HG03571 (cell line): ENCODE data around the gene SBNO2.

Source experiments
- ATAC-seq: cut with Tn5 transposase; IDR thresholded peaks from one replicate; pipeline ENCODE4 v1.9.1; 2021; ENCODE audit not compliant: unreplicated experiment

SBNO2 gene

DNA sequence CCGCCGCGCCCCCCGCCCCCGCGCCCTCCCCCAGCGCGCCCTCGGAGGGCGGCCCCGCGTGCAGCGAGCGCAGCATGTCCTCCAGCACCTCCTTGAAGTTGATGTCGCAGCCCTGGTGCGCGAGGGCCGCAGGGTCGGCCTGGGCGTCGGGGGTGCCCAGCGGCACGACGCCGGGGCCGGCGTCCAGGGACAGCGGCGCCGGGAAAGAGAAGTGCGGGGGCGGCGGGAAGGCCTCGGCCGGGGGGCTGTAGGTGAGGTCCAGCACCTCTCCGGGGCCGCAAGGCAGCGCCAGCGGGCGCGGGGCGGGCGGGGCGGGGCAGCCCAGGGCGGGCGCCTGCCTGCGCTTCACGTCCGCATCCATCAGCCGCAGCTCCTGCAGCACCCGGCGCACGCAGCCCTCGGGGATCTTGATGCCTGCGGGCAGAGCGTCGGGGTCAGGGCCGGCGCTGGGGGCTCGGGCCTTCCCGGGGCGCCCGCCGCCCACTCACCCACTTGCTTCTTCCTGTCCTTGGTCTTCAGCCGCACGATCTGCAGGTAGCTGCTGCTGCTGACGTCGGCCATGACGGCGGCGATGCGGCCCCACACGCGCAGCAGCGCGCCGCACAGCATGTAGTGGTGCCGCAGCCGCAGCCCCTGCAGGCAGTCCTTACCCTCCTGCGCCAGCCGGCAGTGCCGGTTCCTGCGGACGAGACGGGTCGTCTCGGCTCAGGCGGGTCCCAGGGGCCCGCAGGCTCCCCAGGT lies 65.6 kb downstream of the SBNO2 start:
- ATAC-seq: no peak

DNA sequence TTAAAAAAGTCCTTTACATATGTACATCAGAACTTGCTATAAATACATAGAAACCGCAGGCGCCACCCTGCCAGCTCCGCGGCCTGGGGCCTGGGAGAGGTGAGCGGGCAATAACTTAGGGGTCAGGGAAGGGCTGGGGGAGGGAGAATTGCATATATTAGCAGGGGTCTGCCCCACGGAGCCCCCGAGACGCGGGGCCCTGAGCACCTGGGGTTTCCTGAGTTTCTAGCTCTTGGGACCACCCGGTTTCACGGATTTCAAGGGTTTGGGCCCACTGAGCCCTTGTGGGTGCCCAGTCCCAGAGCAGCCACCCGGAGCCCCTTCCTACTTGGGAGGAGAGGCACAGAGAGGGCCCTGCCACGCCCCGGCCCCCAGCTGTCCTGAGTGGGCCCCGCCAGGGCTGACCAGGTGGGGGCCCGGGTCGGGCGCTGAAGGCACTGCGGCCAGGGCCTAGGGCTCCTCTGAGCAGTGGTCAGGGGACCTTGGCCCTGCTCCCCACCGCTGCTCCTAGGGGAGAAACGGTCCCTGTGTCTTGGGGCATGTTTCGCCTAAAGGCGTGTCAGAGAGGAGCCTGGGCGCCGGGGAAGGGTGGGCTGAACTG lies 66.3 kb downstream of the SBNO2 start:
- no peak for ATAC-seq

DNA sequence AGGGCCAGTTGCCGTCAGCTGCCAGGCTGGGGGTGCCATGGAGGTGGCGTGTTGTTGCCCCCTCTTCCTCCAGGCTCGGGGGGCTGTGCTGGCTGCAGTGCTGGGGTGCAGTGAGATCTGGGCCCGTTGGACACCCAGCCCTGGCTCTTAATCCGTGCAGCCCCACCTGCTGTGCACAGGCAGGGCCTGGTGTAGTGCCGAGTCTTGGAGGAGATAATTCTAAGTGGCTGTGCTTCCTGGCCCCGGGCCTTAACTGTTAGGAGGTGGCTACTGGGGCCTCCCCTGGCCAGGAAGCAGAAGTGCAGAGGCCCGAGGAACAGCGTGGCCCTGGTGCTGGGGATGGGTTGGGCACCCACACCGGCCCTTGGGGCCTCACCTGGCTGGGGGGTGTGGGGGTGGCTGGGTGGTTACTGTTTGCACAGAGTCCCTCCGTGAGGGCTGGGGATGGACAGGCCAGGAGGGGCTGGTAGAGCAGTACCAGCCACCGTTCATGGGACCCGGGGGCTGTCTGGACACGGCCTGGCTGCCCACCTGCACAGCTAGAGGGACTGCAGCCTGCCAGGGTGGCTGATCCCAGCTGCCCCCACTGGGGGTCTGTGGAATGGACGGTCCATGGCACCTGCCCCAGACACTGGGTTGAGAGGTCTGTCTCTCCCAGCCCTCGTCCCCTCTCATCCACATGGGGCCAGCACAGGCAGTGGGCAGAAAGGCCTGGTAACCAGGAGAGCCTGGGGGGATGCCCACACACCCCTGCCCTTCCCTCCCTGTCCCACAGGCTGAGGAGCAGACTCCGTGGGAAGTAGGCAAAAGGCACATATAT lies 67.0 kb downstream of the SBNO2 start:
- no peak for ATAC-seq

DNA sequence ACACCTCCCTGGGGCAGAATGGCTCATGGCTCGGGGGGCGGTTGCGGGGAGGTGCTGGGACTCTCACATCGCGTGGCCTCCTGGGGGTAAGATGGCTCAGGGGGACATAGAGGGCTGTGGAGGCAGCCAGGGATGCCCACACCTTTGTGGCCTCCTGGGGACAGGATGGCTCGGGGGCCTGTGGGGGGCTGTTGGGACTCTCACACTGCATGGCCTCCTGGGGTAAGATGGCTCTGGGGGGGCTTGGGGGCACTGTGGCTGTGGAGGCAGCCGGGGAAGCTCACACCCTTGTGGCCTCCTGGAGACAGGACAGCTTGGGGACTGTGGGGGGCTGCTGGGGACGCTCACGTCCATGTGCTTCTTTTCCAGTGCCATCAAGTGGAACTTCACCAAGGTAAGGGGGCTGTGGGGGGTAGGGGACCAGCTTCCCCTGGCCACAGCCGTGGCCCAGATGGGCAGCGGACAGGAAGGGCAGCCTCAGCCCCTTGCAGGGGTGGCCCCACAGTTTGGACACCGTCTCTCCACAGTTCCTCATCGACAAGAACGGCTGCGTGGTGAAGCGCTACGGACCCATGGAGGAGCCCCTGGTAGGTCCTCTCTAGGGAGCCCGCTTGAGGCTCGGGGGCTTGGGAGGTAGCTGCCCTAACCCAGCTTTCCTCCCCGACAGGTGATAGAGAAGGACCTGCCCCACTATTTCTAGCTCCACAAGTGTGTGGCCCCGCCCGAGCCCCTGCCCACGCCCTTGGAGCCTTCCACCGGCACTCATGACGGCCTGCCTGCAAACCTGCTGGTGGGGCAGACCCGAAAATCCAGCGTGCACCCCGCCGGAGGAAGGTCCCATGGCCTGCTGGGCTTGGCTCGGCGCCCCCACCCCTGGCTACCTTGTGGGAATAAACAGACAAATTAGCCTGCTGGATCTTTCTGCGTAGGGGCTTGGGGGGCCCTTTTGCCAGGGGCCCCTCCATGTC lies 67.9 kb downstream of the SBNO2 start:
- ATAC-seq: no peak

DNA sequence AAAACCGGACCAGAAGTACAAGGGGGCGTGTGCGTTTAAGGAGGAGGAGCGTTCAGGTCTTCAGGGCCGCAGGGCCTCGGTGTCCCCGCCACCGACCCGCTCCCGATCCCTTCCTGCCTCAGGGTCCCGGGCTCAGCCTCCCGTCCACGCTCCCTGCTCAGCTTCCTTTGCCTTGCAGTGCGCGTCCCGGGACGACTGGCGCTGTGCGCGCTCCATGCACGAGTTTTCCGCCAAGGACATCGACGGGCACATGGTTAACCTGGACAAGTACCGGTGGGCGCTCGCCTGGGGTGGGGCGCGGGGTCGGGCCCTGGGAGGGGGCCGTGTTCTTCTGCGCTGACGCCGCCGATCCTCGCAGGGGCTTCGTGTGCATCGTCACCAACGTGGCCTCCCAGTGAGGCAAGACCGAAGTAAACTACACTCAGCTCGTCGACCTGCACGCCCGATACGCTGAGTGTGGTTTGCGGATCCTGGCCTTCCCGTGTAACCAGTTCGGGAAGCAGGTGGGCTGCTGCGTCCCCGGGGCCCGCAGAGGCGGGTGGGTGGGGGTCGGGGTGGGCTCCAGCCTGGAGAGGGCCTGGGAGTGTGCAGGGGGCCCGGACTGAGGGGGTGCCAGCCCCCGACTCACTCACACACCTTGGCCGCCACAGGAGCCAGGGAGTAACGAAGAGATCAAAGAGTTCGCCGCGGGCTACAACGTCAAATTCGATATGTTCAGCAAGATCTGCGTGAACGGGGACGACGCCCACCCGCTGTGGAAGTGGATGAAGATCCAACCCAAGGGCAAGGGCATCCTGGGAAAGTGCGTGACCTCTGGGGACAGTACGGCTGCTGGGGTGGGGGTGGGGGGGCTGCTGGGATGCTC lies 68.8 kb downstream of the SBNO2 start:
- no peak for ATAC-seq

DNA sequence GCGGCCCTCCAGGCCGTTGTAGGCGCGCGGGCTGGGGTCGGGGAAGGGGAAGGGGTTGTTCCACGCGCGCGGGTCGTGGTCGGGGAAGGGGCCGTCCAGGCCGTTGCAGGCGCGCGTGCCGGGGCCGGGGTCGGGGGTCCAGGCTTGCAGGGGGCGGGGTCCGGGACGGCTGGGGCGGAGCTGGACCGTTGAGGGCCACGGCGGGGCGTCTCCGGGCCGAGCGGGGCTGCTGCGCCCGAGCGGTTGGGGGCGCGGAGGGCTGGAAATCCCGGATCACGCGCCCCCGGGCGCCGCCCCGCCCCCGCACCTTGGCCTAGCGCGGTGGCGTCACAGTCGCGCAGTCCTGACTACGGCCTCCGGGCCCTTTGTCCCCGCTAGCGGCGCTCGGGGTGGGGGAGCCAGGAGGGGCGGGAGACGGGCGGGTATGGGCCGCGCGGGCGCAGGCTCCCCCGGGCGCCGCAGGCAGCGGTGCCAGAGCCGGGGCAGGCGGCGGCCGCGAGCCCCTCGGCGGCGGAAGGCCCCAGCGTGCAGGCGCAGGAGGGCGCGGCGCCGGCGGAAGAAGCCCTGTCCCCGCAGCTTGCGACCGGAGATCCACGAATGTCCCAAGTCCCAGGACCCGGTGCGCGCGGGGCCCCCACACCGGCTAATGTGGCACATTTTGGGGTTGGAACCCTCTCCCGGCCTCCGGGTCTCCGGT lies 69.6 kb downstream of the SBNO2 start:
- ATAC-seq: peak; percentile 31

DNA sequence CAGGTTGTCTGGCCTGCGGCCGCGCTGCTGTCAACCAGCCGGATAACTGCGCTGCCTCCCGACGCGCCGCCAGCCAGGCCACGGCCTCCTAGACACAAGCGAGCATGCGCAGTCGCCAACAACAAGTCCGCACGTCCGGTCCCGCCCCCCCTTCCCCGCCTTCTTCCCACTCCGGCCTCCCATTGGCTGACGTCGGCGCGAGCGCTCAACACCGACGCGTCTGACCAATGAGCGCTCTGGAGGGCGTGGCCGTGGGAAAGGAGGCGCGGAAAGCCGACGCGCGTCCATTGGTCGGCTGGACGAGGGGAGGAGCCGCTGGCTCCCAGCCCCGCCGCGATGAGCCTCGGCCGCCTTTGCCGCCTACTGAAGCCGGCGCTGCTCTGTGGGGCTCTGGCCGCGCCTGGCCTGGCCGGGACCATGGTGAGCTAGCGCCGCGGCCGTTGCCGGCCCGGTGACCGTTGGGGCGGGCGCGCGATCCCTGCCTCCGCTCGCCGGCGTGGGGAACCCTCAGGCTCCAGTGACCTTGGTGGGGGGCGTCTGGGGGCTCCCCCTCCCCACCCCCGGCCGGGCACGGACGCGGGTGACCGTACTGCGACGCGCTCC lies 70.3 kb downstream of the SBNO2 start, which contains the start of gene GPX4:
Gene GPX4, plus strand, starts transcription at position 287 of the 603 bp plus-strand sequence. Its CDS starts 50 bp downstream, at position 337.
- peak; percentile 54 for ATAC-seq

DNA sequence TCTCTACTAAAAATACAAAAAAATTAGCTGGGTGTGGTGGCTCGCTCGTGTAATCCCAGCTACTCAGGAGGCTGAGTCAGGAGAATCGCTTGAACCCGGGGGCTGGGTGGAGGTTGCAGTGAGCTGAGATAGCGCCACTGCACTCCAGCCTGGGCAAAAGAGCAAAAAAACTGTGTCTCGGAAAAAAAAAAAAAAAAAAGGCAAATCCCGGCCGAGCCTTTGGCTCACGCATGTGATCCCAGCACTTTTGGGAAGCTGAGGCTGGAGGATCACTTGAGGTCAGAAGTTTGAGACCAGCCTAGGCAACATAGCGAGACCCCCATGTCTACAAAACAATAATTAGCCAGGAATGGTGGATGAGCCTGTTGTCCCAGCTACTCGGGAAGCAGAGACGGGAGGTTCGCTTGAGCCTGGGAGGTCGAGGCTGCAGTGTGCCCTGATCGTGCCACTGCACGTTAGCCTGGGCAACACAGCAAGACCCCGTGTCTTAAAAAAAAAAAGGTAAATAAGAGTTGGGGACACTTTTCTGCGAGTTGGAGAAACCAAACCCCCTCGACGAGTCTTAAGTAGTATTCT lies 70.8 kb downstream of the SBNO2 start:
- no peak for ATAC-seq

DNA sequence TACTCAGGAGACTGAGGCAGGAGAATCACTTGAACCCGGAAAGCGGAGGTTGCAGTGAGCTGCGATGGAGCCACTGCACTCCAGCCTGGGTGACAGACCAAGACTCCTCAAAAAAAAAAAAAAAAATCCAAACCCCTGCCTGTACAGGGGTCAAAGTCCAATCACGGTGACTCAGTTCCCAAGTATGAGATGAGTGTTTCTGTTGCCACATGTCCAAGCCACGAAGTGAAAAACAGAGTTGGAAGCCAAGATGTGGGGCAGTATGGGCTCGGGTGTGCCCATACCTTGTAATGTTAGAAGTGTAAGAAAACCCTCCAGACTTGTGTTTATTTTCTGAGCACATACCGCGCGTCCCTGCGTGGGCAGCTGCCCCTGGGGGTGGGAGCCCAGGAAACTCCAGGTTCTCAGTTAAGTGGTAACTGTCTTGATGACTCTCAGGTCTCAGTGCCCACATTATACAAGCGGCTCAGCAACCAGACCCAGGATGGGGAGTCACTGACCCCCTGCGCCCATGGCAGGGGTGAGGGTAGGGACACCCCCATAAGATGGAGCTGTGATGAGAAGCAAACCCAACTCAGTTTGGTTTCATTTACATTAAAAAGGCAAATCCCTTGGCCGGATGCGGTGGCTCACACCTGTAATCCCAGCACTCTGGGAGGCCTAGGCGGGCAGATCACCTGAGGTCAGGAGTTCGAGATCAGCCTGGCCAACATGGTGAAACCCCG lies 71.5 kb downstream of the SBNO2 start:
- no peak for ATAC-seq

DNA sequence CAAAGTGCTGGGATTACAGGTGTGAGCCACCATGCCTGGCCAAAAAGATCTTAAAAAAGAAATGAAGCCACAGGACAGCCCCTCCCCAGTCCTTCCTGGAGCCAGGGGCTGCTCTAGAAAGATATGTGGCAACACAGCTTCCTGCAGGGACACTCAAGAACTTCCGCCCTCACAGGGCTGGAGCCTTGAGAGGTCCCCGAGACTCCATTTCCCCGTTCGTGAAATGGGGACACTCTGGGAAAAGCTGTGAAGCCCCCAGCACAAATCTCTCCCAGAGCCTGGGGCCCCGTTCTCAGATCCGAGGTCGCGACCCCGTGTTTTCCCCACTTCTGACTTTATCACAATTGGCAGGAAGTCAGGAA lies 72.8 kb downstream of the SBNO2 start:
- no peak for ATAC-seq

DNA sequence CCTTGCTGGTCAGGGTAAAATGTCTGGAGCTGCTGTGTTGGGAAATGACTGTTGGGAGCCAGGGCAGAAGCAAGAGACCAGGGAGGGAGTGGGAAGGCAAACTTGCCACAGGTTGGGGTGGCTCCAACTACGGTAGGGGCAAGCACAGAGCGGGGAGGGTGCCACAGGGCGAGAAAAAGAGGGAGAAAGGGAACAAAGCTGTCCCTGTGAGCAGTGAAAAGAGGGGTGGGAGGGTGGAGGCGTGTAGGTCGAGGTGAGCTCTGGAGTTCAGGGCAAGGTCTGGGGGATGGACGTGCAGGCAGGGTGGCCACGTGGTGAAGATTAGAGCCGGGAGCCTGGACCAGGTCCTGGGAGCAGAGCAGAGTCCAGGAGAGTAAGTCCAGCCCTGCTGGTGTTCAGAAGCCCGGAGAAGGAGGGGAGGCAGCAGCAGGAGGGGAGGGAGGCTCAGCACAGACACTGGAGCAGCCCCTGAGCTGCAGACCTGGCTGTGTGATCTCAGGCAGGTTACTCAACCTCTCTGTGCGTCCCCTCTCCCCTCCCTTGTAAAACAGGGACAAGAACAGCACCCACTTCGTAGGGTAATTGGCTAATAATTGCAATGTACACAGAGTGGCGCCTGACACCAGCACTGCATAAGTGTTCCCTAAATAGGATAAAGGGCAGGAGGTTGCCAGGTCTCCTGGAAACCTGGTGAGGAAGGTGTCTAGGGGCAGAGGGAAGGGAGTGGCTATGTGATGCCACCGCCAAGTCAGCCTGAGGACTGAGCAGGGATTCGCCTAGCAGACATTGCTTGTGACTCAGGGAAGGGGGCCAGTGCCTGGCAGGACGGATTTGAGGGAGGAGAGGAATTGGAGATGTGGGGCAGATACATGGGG lies 75.7 kb downstream of the SBNO2 start:
- no peak for ATAC-seq

DNA sequence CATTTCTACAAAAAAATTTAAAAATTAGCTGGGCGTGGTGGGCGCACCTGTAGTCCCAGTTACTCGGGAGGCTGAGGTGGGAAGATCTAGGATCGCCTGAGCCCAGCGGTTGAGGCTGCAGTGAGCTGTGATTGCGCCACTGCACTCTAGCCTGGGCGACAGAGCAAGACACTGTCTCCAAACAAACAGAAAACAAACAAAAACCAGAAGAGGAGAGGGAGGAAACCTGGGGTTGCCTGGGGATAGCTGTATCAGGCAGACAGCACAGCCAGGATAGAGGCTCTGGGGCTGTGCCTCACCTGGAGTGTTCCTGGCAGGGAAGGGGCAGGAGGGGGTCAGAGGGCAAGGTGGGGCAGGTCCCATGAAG lies 76.3 kb downstream of the SBNO2 start:
- ATAC-seq: no peak

DNA sequence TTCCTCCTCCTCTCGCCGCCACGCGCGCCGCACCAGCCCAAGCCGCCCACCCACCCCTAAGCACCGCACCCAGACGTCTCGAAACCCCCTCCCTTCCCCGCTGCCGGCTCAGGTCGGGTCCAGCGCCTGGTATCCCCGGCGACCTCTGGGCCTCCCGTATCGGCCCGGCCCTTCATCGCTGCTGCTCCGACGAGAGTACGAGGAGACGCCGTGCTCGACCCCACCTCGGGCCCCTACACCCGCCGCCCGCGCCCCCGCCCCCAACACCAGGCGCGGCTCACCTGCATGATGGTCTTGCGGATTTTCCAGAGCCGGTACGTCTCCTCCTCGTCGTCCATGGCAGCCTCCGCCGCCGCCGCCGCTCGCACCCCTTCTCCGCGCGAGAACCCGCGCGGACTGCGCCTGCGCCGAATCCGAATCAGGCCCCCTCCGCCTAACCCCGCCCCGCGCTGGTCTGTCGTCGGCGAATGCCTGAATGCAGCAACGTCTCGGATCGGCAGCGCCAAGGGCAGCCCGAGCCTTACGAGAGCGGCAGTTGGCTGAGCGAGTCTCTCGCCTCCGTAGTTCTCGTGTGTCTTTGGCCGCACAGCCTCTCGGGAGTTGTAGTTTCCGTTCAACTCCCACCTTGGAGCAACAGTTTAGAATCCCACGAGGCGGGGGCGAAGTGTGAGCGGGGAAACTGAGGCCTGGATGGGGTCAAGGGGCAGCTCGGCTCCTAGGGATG lies 78.9 kb downstream of the SBNO2 start, which contains the start of gene POLR2E:
Gene POLR2E, minus strand, starts transcription at position 398 of the 724 bp plus-strand sequence. Its CDS starts 60 bp downstream, at position 338.
- peak; percentile 73 for ATAC-seq

DNA sequence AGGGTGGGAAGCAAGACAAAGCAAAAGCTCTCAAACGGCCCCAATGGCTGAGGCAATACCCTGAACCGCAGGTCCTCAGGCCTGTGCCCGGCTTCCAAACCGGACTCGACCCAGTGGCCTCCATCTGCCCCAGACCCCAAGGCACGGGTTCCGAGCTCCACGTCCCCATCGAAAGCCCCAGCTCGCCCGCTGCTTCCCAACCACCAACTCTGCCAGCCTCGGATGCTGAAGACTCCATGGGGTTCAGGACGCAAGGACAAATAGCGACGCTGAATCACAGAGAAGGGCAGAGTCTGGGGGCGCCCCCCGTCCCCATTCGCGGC lies 79.5 kb downstream of the SBNO2 start:
- ATAC-seq: no peak

DNA sequence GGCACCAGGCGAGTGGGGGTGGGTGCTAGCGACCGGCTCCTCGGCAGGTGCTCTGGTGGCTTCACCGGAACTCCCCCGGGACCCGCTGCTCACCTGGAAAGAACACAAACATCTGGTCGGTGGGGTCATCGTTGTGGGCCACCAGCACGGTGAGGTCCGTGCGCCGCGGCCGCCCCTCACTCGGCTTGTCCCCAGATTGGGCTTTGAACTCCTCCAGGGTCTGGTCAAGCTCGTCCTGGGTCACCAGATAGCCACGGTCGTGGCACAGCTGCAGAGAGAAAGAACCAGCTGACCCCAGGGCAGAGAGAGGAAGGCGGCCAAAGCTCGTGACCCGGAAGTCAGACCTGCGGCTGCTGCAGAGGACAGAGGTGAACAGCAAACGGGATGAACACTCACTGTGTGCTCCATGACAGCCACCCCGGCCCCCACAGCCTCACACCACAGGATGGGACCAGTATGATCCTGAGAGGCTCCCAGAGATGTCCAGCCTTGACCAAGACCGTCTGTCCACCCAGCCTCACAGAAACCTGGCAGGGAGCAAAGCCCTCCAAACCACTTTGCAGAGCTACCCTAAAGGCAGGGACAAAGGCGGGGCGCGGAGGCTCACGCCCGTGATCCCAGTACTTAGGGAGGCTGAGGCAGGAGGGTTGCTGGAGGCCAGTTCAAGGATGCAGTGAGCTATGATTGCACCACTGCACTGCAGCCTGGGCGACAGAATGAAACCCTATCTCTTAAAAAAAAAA lies 80.1 kb downstream of the SBNO2 start:
- ATAC-seq: no peak

DNA sequence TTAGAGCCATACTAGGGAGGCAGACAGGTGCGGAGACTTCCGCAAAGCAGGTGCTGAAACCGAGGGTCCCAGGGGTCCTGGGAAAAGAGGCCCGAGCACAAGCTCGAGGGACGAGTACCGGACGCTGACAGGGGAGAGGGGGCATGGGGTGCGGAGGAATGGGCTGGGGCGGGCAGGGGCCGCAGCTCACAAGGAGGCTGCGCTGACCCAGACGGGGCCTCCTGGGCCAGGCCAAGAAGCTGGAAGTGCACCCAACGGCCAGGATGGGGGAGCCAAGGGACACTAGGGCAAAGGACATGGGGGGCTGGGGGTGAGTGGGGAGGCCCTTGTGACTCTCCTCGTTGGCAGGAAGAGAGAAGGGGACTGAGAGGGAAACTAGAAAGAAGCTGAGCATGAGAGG lies 80.7 kb downstream of the SBNO2 start:
- ATAC-seq: no peak
